G401 (cell line): ENCODE results near the gene SETD1B. TPM values are rescaled to one million over a fixed set of nuclear protein-coding genes. Genes with fewer than 3 reads are reported as not detected.

Experiments
- DNase-seq: peaks from one replicate; pipeline ENCODE4 v3.0.0-alpha.2; 2015; ENCODE audit warnings: low spot score
- in situ Hi-C: cut with HindIII; loops from 2 replicates; pipeline ENCODE4 v1.10.0; 2016; ENCODE audit warnings: low sequenced_read_pairs, mixed read lengths
- total RNA-seq: library from RNA; depleted of rRNA; stranded (reverse); fragments of >200 nt; shearing (Covaris generic); gene quantifications from 2 replicates; pipeline ENCODE4 v1.2.3, GENCODE V29; 2014

SETD1B gene
- total RNA-seq, 1 experiment from 2014 or later, result 2.8 TPM

GRCh38 chr12:121804417-121805111 lies 755 bp downstream of the SETD1B start:
- in situ Hi-C loops, result no loop called here
- peak; percentile 44 for DNase-seq

GRCh38 chr12:121805171-121806008 lies 1.6 kb downstream of the SETD1B start:
- DNase-seq, result peak; percentile 23
- in situ Hi-C loops, result no loop called here

- DNase-seq, result no peak
Measured at GRCh38 chr12:121806009-121806545, 2.3 kb downstream of the SETD1B start.

GRCh38 chr12:121806546-121807423 lies 3.0 kb downstream of the SETD1B start:
- in situ Hi-C loops, result no loop called here
- DNase-seq, result peak; percentile 80

More at GRCh38 chr12:121806009-121806545, 2.3 kb downstream of the SETD1B start:
- in situ Hi-C loops, result no loop called here

GRCh38 chr12:121807642-121808347 lies 4.0 kb downstream of the SETD1B start:
- in situ Hi-C loops, result no loop called here
- no peak for DNase-seq

- in situ Hi-C loops, result no loop called here
Measured at GRCh38 chr12:121808623-121809022, 4.8 kb downstream of the SETD1B start.

GRCh38 chr12:121809712-121810116 lies 5.9 kb downstream of the SETD1B start:
- DNase-seq, result no peak
- in situ Hi-C loops, result no loop called here

More at GRCh38 chr12:121808623-121809022, 4.8 kb downstream of the SETD1B start:
- DNase-seq, result no peak

GRCh38 chr12:121810234-121810817 lies 6.5 kb downstream of the SETD1B start:
- DNase-seq, result no peak
- in situ Hi-C loops, result no loop called here

GRCh38 chr12:121810833-121811433 lies 7.1 kb downstream of the SETD1B start:
- no peak for DNase-seq
- in situ Hi-C loops, result no loop called here

GRCh38 chr12:121811434-121812319 lies 7.9 kb downstream of the SETD1B start:
- in situ Hi-C loops, result no loop called here
- peak; percentile 72 for DNase-seq

GRCh38 chr12:121812320-121812871 lies 8.6 kb downstream of the SETD1B start:
- in situ Hi-C loops, result no loop called here
- peak; percentile 87 for DNase-seq

GRCh38 chr12:121812921-121813896 lies 9.4 kb downstream of the SETD1B start:
- in situ Hi-C loops, result no loop called here
- DNase-seq, result no peak

GRCh38 chr12:121813951-121814350 lies 10.1 kb downstream of the SETD1B start:
- in situ Hi-C loops, result no loop called here
- no peak for DNase-seq

- DNase-seq, result no peak
- in situ Hi-C loops, result no loop called here
Measured at GRCh38 chr12:121814429-121815119, 10.8 kb downstream of the SETD1B start.

GRCh38 chr12:121815263-121815662 lies 11.5 kb downstream of the SETD1B start:
- DNase-seq, result no peak
- in situ Hi-C loops, result no loop called here
